ENCODE measurements around the gene ARMC10.
"Not testable (repeated sequence)": the region's sequence is repeated elsewhere in the genome, so short reads cannot be mapped to it uniquely, and the experiment has no call there.

The ARMC10 gene

GRCh38 chr7:103078226-103078625 lies 3.3 kb downstream of the ARMC10 start:
- DNase-seq (ENCODE audit: low read depth in 2 of 2), result not testable (repeated sequence)

GRCh38 chr7:103079836-103080235 lies 4.9 kb downstream of the ARMC10 start:
- no peak for DNase-seq (ENCODE audit: low read depth in 2 of 2)

- DNase-seq (ENCODE audit: low read depth in 2 of 2), result no peak
These were observed 6.0 kb downstream of the ARMC10 start for GRCh38 chr7:103080923-103081322.

GRCh38 chr7:103082497-103082896 lies 7.6 kb downstream of the ARMC10 start:
- no peak for DNase-seq (ENCODE audit: low read depth in 2 of 2)

GRCh38 chr7:103083210-103083609 lies 8.3 kb downstream of the ARMC10 start:
- DNase-seq (ENCODE audit: low read depth in 2 of 2), result no peak

GRCh38 chr7:103092321-103092720 lies 17.4 kb downstream of the ARMC10 start:
- DNase-seq (ENCODE audit: low read depth in 2 of 2), result not testable (repeated sequence)

GRCh38 chr7:103093429-103093828 lies 18.5 kb downstream of the ARMC10 start:
- DNase-seq (ENCODE audit: low read depth in 2 of 2), result no peak

GRCh38 chr7:103094102-103094501 lies 19.2 kb downstream of the ARMC10 start:
- DNase-seq (ENCODE audit: low read depth in 2 of 2), result no peak

- not testable (repeated sequence) for DNase-seq (ENCODE audit: low read depth in 2 of 2)
These were observed 20.6 kb downstream of the ARMC10 start for GRCh38 chr7:103095558-103095957.

GRCh38 chr7:103097041-103097440 lies 22.1 kb downstream of the ARMC10 start:
- no peak for DNase-seq (ENCODE audit: low read depth in 2 of 2)

- DNase-seq (ENCODE audit: low read depth in 2 of 2), result no peak
These were observed 25.4 kb downstream of the ARMC10 start for GRCh38 chr7:103100348-103100747.

- DNase-seq (ENCODE audit: low read depth in 2 of 2), result no peak
These were observed 26.6 kb downstream of the ARMC10 start for GRCh38 chr7:103101543-103101942.

- no peak for DNase-seq (ENCODE audit: low read depth in 2 of 2)
These were observed 31.2 kb downstream of the ARMC10 start for GRCh38 chr7:103106005-103106702.

- not testable (repeated sequence) for DNase-seq (ENCODE audit: low read depth in 2 of 2)
These were observed 31.7 kb downstream of the ARMC10 start for GRCh38 chr7:103106703-103107070.

- DNase-seq (ENCODE audit: low read depth in 2 of 2), result peak; percentile 82 to 86
These were observed 38.2 kb downstream of the ARMC10 start for GRCh38 chr7:103113164-103113563.

- no peak for DNase-seq (ENCODE audit: low read depth in 2 of 2)
These were observed 39.7 kb downstream of the ARMC10 start for GRCh38 chr7:103114576-103115008.

- no peak for DNase-seq (ENCODE audit: low read depth in 2 of 2)
These were observed 40.8 kb downstream of the ARMC10 start for GRCh38 chr7:103115771-103116170.

- no peak for DNase-seq (ENCODE audit: low read depth in 2 of 2)
These were observed 41.6 kb downstream of the ARMC10 start for GRCh38 chr7:103116511-103116910.

GRCh38 chr7:103116991-103117390 lies 42.1 kb downstream of the ARMC10 start:
- DNase-seq (ENCODE audit: low read depth in 2 of 2), result no peak

GRCh38 chr7:103117465-103117864 lies 42.5 kb downstream of the ARMC10 start:
- no peak for DNase-seq (ENCODE audit: low read depth in 2 of 2)

- no peak for DNase-seq (ENCODE audit: low read depth in 2 of 2)
These were observed 44.9 kb downstream of the ARMC10 start for GRCh38 chr7:103119791-103120291.

- DNase-seq (ENCODE audit: low read depth in 2 of 2), result no peak
These were observed 45.4 kb downstream of the ARMC10 start for GRCh38 chr7:103120362-103120761.

GRCh38 chr7:103121641-103122040 lies 46.7 kb downstream of the ARMC10 start:
- no peak for DNase-seq (ENCODE audit: low read depth in 2 of 2)

- DNase-seq (ENCODE audit: low read depth in 2 of 2), result no peak
These were observed 48.6 kb downstream of the ARMC10 start for GRCh38 chr7:103123529-103123928.
